IMR-90 (cell line): Measurements from ENCODE around the gene BDH1.

Source experiments
- BHLHE40 ChIP-seq: fragments of 150-350 bp; IDR thresholded peaks from 2 replicates; pipeline ENCODE4 v1.6.1; 2016; ENCODE audit warnings: mild to moderate bottlenecking, low read depth, low read length
- CHD1 ChIP-seq: IDR thresholded peaks from 2 replicates; pipeline ENCODE4 v1.6.1; 2012; ENCODE audit warnings: low read depth, low read length, improper control_type of control experiment
- POLR2A ChIP-seq: IDR thresholded peaks from 2 replicates; pipeline ENCODE4 v1.6.1; 2012; ENCODE audit warnings: mild to moderate bottlenecking, low read depth, low read length
- TF ChIP-seq, protein P1 (sequence below): conservative IDR thresholded peaks from 2 replicates; pipeline ENCODE4 v1.5.1; 2012; ENCODE audit warnings: mild to moderate bottlenecking, low read depth, low read length, improper control_type of control experiment

DNA sequence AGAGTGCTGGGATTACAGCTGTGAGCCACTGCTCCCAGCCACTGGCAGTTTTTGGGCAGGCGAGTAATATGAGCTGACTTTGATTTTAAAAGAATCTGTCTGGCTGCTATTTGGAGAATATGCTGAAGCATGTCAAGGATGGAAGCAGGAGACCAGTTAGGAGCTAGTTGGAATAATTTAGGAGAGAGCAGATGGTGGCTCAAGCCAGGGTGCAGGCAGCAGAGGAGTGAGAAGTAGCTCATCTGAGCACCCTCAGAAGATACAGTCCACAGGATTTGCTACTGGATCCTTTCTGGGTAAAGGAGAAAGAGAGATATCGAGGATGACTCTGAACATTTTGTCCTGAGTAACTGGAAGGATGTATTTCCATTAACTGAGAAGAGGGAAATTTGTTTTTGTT lies 30.4 kb upstream of the BDH1 start:
- TF ChIP-seq, protein P1, sequence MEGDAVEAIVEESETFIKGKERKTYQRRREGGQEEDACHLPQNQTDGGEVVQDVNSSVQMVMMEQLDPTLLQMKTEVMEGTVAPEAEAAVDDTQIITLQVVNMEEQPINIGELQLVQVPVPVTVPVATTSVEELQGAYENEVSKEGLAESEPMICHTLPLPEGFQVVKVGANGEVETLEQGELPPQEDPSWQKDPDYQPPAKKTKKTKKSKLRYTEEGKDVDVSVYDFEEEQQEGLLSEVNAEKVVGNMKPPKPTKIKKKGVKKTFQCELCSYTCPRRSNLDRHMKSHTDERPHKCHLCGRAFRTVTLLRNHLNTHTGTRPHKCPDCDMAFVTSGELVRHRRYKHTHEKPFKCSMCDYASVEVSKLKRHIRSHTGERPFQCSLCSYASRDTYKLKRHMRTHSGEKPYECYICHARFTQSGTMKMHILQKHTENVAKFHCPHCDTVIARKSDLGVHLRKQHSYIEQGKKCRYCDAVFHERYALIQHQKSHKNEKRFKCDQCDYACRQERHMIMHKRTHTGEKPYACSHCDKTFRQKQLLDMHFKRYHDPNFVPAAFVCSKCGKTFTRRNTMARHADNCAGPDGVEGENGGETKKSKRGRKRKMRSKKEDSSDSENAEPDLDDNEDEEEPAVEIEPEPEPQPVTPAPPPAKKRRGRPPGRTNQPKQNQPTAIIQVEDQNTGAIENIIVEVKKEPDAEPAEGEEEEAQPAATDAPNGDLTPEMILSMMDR = no peak
- TF ChIP-seq BHLHE40 (no peak), CHD1 (no peak), POLR2A (no peak)
